H1 (cell line): Measurements from ENCODE around the gene TRAPPC6A. TPM values are rescaled to one million over a fixed set of nuclear protein-coding genes. Genes with fewer than 3 reads are reported as not detected.

Source experiments
- CTCF ChIA-PET: fragments of 300-600 bp; sonication (Branson Sonifier 250); formaldehyde crosslinking; loops from one replicate; lab custom pipeline; 2021; ENCODE audit not compliant: partially characterized antibody; lab: Charles Lee
- POLR2A ChIA-PET: fragments of 300-600 bp; sonication (Branson Sonifier 250); formaldehyde crosslinking; loops from one replicate; lab custom pipeline; 2021; ENCODE audit warnings: inconsistent platforms; ENCODE audit not compliant: partially characterized antibody; lab: Charles Lee
- DNase-seq, 2 experiments: peaks; one replicate each; pipeline versions ENCODE4 v3.0.0 to v3.0.0-alpha.2; 2010 to 2022; ENCODE audit warnings: low spot score in 2 of 2, low read depth in 1 of 2, mixed read lengths in 1 of 2
- FAIRE-seq: peaks from 2 replicates; lab custom pipeline; 2011; peaks lifted over from hg19 to GRCh38; lab: Jason Lieb, UNC
- H2AFZ ChIP-seq: 2 replicates; pipeline ENCODE4 v1.8.1; 2012; ENCODE audit warnings: low read length, inconsistent platforms
- H2AK5ac ChIP-seq: 2 replicates; pipeline ENCODE4 v1.6.1; 2013; ENCODE audit warnings: low read depth, low read length
- H2BK120ac ChIP-seq: replicated peaks from 2 replicates; pipeline ENCODE3; 2013; ENCODE audit warnings: low read depth, low read length, inconsistent platforms
- H2BK12ac ChIP-seq: 2 replicates; pipeline ENCODE4 v1.6.1; 2013; ENCODE audit warnings: low read depth, low read length
- H2BK15ac ChIP-seq: 2 replicates; pipeline ENCODE4 v1.6.1; 2013; ENCODE audit warnings: low read length
- H2BK20ac ChIP-seq: 2 replicates; pipeline ENCODE4 v1.6.1; 2013; ENCODE audit warnings: low read length
- H2BK5ac ChIP-seq: 2 replicates; pipeline ENCODE4 v1.6.1; 2013; ENCODE audit warnings: low read depth, low read length
- H3K14ac ChIP-seq: 2 replicates; pipeline ENCODE4 v1.6.1; 2013; ENCODE audit warnings: inconsistent platforms; ENCODE audit not compliant: insufficient read length
- H3K18ac ChIP-seq: 2 replicates; pipeline ENCODE4 v1.6.1; 2013; ENCODE audit warnings: low read length; ENCODE audit errors: extremely low read depth
- H3K23ac ChIP-seq: 2 replicates; pipeline ENCODE4 v1.6.1; 2013; ENCODE audit warnings: inconsistent platforms; ENCODE audit not compliant: insufficient read length
- H3K23me2 ChIP-seq: 2 replicates; pipeline ENCODE4 v1.6.1; 2013; ENCODE audit warnings: low read depth, low read length
- H3K27ac ChIP-seq: 2 replicates; pipeline ENCODE4 v1.6.1; 2011; ENCODE audit warnings: low read depth, low read length, inconsistent platforms
- H3K27me3 ChIP-seq, 4 experiments: replicated peaks in 1 of 4; 1 replicate in 1 of 4; 2 replicates in 3 of 4; pipeline versions ENCODE4 v1.6.1 to v1.8.1; 2011 to 2013; ENCODE audit warnings: low read length in 3 of 4, mild to moderate bottlenecking in 3 of 4, inconsistent platforms in 2 of 4, mixed read lengths in 2 of 4, moderate library complexity in 1 of 4; ENCODE audit not compliant: control insufficient read depth in 3 of 4, insufficient read depth in 3 of 4; ENCODE audit errors: extremely low read depth in 1 of 4
- H3K36me3 ChIP-seq, 4 experiments: 2 replicates each; pipeline versions ENCODE4 v1.6.1 to v1.8.1; 2011 to 2013; ENCODE audit warnings: mild to moderate bottlenecking in 4 of 4, low read length in 3 of 4, moderate library complexity in 2 of 4, control low read depth in 1 of 4, inconsistent platforms in 1 of 4; ENCODE audit not compliant: insufficient read depth in 4 of 4, control insufficient read depth in 2 of 4
- H3K4ac ChIP-seq: replicated peaks from 2 replicates; pipeline ENCODE3; 2013; ENCODE audit warnings: low read length, low read depth, mixed read lengths, inconsistent platforms; ENCODE audit not compliant: insufficient read length
- H3K4me1 ChIP-seq, 4 experiments: replicated peaks in 1 of 4; 1 replicate in 1 of 4; 2 replicates in 3 of 4; pipeline versions ENCODE4 v1.6.1 to v1.8.1; 2011 to 2013; ENCODE audit warnings: low read length in 3 of 4, inconsistent platforms in 2 of 4, mixed read lengths in 1 of 4; ENCODE audit not compliant: insufficient read depth in 4 of 4, control insufficient read depth in 3 of 4
- H3K4me2 ChIP-seq, 2 experiments: 2 replicates each; pipeline versions ENCODE4 v1.6.1 to v1.8.1; 2011 to 2013; ENCODE audit warnings: low read depth in 2 of 2, low read length in 2 of 2, control low read depth in 1 of 2, inconsistent platforms in 1 of 2, mild to moderate bottlenecking in 1 of 2; ENCODE audit not compliant: insufficient read depth in 1 of 2
- H3K4me3 ChIP-seq, 4 experiments: fragments of 200-600, 300-600 bp in 1 of 4; sonication (generic), shearing (Covaris generic), sonication (Bioruptor Twin) in 1 of 4; 2 replicates each; pipeline versions ENCODE4 v1.5.1 to v1.8.1; 2011 to 2016; ENCODE audit warnings: low read length in 4 of 4, low read depth in 3 of 4, control low read depth in 2 of 4, inconsistent platforms in 2 of 4, mild to moderate bottlenecking in 2 of 4, mixed read lengths in 1 of 4, moderate library complexity in 1 of 4; ENCODE audit not compliant: insufficient read depth in 2 of 4; ENCODE audit errors: extremely low read depth in 1 of 4
- H3K56ac ChIP-seq: replicated peaks from 2 replicates; pipeline ENCODE3; 2013; ENCODE audit warnings: low read depth, mild to moderate bottlenecking, mixed read lengths, low read length, inconsistent platforms; ENCODE audit not compliant: insufficient read length
- H3K79me1 ChIP-seq: 2 replicates; pipeline ENCODE4 v1.6.1; 2013; ENCODE audit warnings: low read depth, low read length, control low read depth
- H3K79me2 ChIP-seq, 2 experiments: 2 replicates each; pipeline versions ENCODE4 v1.6.1 to v1.8.1; 2012 to 2013; ENCODE audit warnings: low read length in 2 of 2, mild to moderate bottlenecking in 2 of 2, inconsistent platforms in 1 of 2; ENCODE audit not compliant: insufficient read depth in 2 of 2, control insufficient read depth in 1 of 2
- H3K9ac ChIP-seq, 4 experiments: replicated peaks in 1 of 4; 1 replicate in 1 of 4; 2 replicates in 3 of 4; pipeline versions ENCODE4 v1.6.1 to v1.8.1; 2011 to 2013; ENCODE audit warnings: low read depth in 3 of 4, low read length in 3 of 4, control low read depth in 2 of 4, mild to moderate bottlenecking in 2 of 4, moderate library complexity in 2 of 4, inconsistent platforms in 1 of 4; ENCODE audit errors: extremely low read depth in 1 of 4
- H3K9me3 ChIP-seq, 2 experiments: 2 replicates each; pipeline versions ENCODE4 v1.6.1 to v1.8.1; 2012 to 2013; ENCODE audit warnings: mild to moderate bottlenecking in 2 of 2, moderate library complexity in 2 of 2, control low read depth in 1 of 2, inconsistent platforms in 1 of 2, low read depth in 1 of 2, low read length in 1 of 2, mixed read lengths in 1 of 2; ENCODE audit not compliant: insufficient read depth in 2 of 2
- H4K20me1 ChIP-seq, 2 experiments: replicated peaks in 1 of 2; 2 replicates each; pipeline versions ENCODE3 to v1.8.1; 2011 to 2013; ENCODE audit warnings: inconsistent platforms in 2 of 2, low read length in 2 of 2, mild to moderate bottlenecking in 1 of 2; ENCODE audit not compliant: insufficient read depth in 2 of 2, control insufficient read depth in 1 of 2
- H4K5ac ChIP-seq: 2 replicates; pipeline ENCODE4 v1.6.1; 2013; ENCODE audit warnings: low read length, low read depth, mixed read lengths, inconsistent platforms; ENCODE audit not compliant: insufficient read length
- H4K8ac ChIP-seq: 2 replicates; pipeline ENCODE4 v1.8.0; 2013; ENCODE audit warnings: mild to moderate bottlenecking, moderate library complexity, low read length, inconsistent platforms; ENCODE audit not compliant: insufficient read depth; ENCODE audit errors: extremely low read depth
- H4K91ac ChIP-seq: replicated peaks from 2 replicates; pipeline ENCODE3; 2013; ENCODE audit warnings: low read length, mixed read lengths, inconsistent platforms; ENCODE audit not compliant: insufficient read length
- EGR1 ChIP-seq: IDR thresholded peaks from 2 replicates; pipeline ENCODE4 v1.6.1; 2011; ENCODE audit warnings: low read depth, low read length, borderline replicate concordance
- HDAC6 ChIP-seq: IDR thresholded peaks from one replicate; pipeline ENCODE4 v1.7.1; 2012; ENCODE audit warnings: low read depth, mild to moderate bottlenecking, inconsistent platforms, low read length, moderate library complexity
- KDM4A ChIP-seq: IDR thresholded peaks from one replicate; pipeline ENCODE4 v1.7.1; 2012; ENCODE audit warnings: low read depth, mild to moderate bottlenecking, moderate library complexity, low read length, inconsistent platforms; ENCODE audit not compliant: severe bottlenecking
- NANOG ChIP-seq: IDR thresholded peaks from 2 replicates; pipeline ENCODE4 v1.6.1; 2011; ENCODE audit warnings: low read length, low read depth, mild to moderate bottlenecking, inconsistent platforms; ENCODE audit not compliant: insufficient read depth, poor library complexity, severe bottlenecking
- PHF8 ChIP-seq: fragments of 200-600 bp; sonication (generic); conservative IDR thresholded peaks from 2 replicates; pipeline ENCODE4 v1.7.1; 2012; ENCODE audit warnings: low read depth, mild to moderate bottlenecking, inconsistent platforms, low read length, moderate library complexity
- POLR2AphosphoS5 ChIP-seq: IDR thresholded peaks from 2 replicates; pipeline ENCODE4 v1.6.1; 2011; ENCODE audit warnings: low read depth, low read length
- POU5F1 ChIP-seq: IDR thresholded peaks from 2 replicates; pipeline ENCODE4 v1.6.1; 2011; ENCODE audit warnings: low read depth, mild to moderate bottlenecking, low read length, moderate library complexity
- RAD21 ChIP-seq, 2 experiments: IDR thresholded peaks in 1 of 2; conservative IDR thresholded peaks in 1 of 2; 2 replicates each; pipeline ENCODE4 v1.6.1; 2011; ENCODE audit warnings: low read depth in 2 of 2, low read length in 2 of 2, improper control_type of control experiment in 1 of 2, inconsistent platforms in 1 of 2, mild to moderate bottlenecking in 1 of 2, moderate library complexity in 1 of 2
- RFX5 ChIP-seq: IDR thresholded peaks from 2 replicates; pipeline ENCODE4 v1.6.1; 2011; ENCODE audit warnings: low read depth, low read length, improper control_type of control experiment, borderline replicate concordance
- SAP30 ChIP-seq: fragments of 300-600 bp; sonication (generic); IDR thresholded peaks from 2 replicates; pipeline ENCODE4 v1.7.1; 2012; ENCODE audit warnings: low read length, moderate library complexity, mild to moderate bottlenecking, inconsistent platforms; ENCODE audit not compliant: insufficient read depth, insufficient replicate concordance
- TAF1 ChIP-seq: IDR thresholded peaks from 2 replicates; pipeline ENCODE4 v1.6.1; 2011; ENCODE audit warnings: mild to moderate bottlenecking, low read depth, low read length
- ZNF274 ChIP-seq: IDR thresholded peaks from 2 replicates; pipeline ENCODE4 v1.7.0; 2012; ENCODE audit warnings: low read length, borderline replicate concordance; ENCODE audit errors: extremely low read depth
- WGBS, 2 experiments: shearing (Covaris generic) in 1 of 2; methylation state at CpG; one replicate each; pipeline versions ENCODE4 v1.1.6 to v1.1.7; 2013 to 2015; ENCODE audit warnings: low lambda C conversion rate in 2 of 2, mixed read lengths in 2 of 2, inconsistent platforms in 1 of 2, low coverage in 1 of 2, missing lambda C conversion rate in 1 of 2; ENCODE audit not compliant: insufficient replicate concordance in 2 of 2, insufficient coverage in 1 of 2, insufficient read length in 1 of 2; ENCODE audit errors: extremely low coverage in 1 of 2, missing lambda C conversion rate in 1 of 2; 5-methylcytosine and 5-hydroxymethylcytosine counted together
- polyA plus RNA-seq, 7 experiments: library from polyadenylated mRNA; depleted of rRNA in 3 of 7; stranded (reverse) in 5 of 7; unstranded in 2 of 7; fragments of >200 nt in 5 of 7; fragments of 200-250 nt in 2 of 7; gene quantifications; 1 replicate in 5 of 7; 2 replicates in 1 of 7; 4 replicates in 1 of 7; pipeline versions ENCODE4 v1.2.1 to v1.2.3, GENCODE V29; 2011 to 2013; ENCODE audit warnings: missing spikeins in 2 of 7, mixed read lengths in 2 of 7
- total RNA-seq: library from RNA; stranded (reverse); fragmentation: NEBNext Ultra II Directional; extraction: Animal tissue kit (Norgen Biotek cat#: 25700); gene quantifications from 2 replicates; pipeline ENCODE4 v1.2.1, GENCODE V29; 2021
- TF ChIP-seq, protein P1 (sequence below): IDR thresholded peaks from 2 replicates; pipeline ENCODE4 v1.6.1; 2012; ENCODE audit warnings: inconsistent platforms

TRAPPC6A gene
- total and polyA plus RNA-seq, 2 of the 8 experiments (the other 6 are each of a cell fraction or from before 2014, with no cell fraction given): 31.8 to 130 TPM

GRCh38 chr19:45189971-45190370 is 11.9 kb upstream of the TRAPPC6A start:
- POLR2A ChIA-PET: interaction anchor here (0.6 kb wide), 1 partner anchor 72 kb away, joined by 4 read pairs; no protein-coding TSS in a partner anchor
- WGBS, 2 experiments: 93% methylated on average over 1 of the region's 1 CpG; no CpG with 5 or more reads in 1 of the 2 experiments
- no peak for FAIRE-seq
- TF ChIP-seq POLR2AphosphoS5 (no peak), SAP30 (no peak), TAF1 (no peak), EGR1 (no peak), KDM4A (no peak), POU5F1 (no peak), RFX5 (no peak), HDAC6 (no peak), PHF8 (no peak), ZNF274 (no peak), RAD21 (IDR thresholded peaks at IDR 0.05 in 1 of 2, conservative IDR thresholded peaks at IDR 0.05 in 1 of 2; ENCODE audit: low read depth in 2 of 2, low read length in 2 of 2) (no peak), NANOG (no peak)
- TF ChIP-seq, protein P1, sequence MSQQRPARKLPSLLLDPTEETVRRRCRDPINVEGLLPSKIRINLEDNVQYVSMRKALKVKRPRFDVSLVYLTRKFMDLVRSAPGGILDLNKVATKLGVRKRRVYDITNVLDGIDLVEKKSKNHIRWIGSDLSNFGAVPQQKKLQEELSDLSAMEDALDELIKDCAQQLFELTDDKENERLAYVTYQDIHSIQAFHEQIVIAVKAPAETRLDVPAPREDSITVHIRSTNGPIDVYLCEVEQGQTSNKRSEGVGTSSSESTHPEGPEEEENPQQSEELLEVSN: no peak

More at GRCh38 chr19:45189971-45190370, 11.9 kb upstream of the TRAPPC6A start:
- no peaks in the 10 kb centered on the region for H4K20me1 ChIP-seq
- H3K56ac ChIP-seq: no peak overlapping the region
- no peak overlapping the region for H4K5ac ChIP-seq
- DNase-seq: no peak
- no peak overlapping the region for H2AK5ac ChIP-seq
- no peak overlapping the region for H4K8ac ChIP-seq
- H3K23me2 ChIP-seq: no peaks in the 10 kb centered on the region
- no peaks in the 10 kb centered on the region for H3K9me3 ChIP-seq
- H3K4me3 ChIP-seq: no peak overlapping the region
- no peaks in the 10 kb centered on the region; a peak in 1 of 7 replicates for H3K27me3 ChIP-seq
- H3K79me1 ChIP-seq: no peaks in the 10 kb centered on the region
- no peak overlapping the region for H2BK15ac ChIP-seq
- no peak overlapping the region for H2BK20ac ChIP-seq
- peaks cover 0 to 3% (median 2%) of the 10 kb centered on the region in 4 experiments; a peak in 3 of 7 replicates for H3K4me1 ChIP-seq
- H3K23ac ChIP-seq: no peak overlapping the region
- CTCF ChIA-PET: no interaction called here
- no peak overlapping the region for H3K14ac ChIP-seq
- H3K4ac ChIP-seq: no peak overlapping the region
- H3K9ac ChIP-seq: no peak overlapping the region
- no peak overlapping the region for H2BK5ac ChIP-seq
- H3K36me3 ChIP-seq: no peaks in the 10 kb centered on the region
- no peaks in the 10 kb centered on the region for H3K79me2 ChIP-seq
- H4K91ac ChIP-seq: no peak overlapping the region
- H3K27ac ChIP-seq: no peak overlapping the region
- no peak overlapping the region for H3K18ac ChIP-seq
- H2BK120ac ChIP-seq: no peak overlapping the region
- no peak overlapping the region for H2BK12ac ChIP-seq
- no peak overlapping the region for H3K4me2 ChIP-seq
- H2AFZ ChIP-seq: no peak overlapping the region
